Mesenchymal stem cell (in vitro differentiated cells and primary cell): Measurements from ENCODE around the gene FSTL1.

Experiments used
- DNase-seq: peaks from one replicate; pipeline ENCODE4 v3.0.0-alpha.2; 2013
- H2AFZ ChIP-seq: one replicate; pipeline ENCODE4 v1.6.1; 2013; ENCODE audit warnings: low read depth, mild to moderate bottlenecking, control low read depth, inconsistent platforms, low read length, moderate library complexity
- H2AK5ac ChIP-seq: 2 replicates; pipeline ENCODE4 v1.6.1; 2013; ENCODE audit warnings: low read length, moderate library complexity, mild to moderate bottlenecking, inconsistent platforms; ENCODE audit not compliant: severe bottlenecking
- H2BK120ac ChIP-seq: one replicate; pipeline ENCODE4 v1.6.1; 2013; ENCODE audit warnings: low read depth, mild to moderate bottlenecking, inconsistent platforms, low read length, moderate library complexity
- H2BK12ac ChIP-seq, 2 experiments: one replicate each; pipeline ENCODE4 v1.6.1; 2013; ENCODE audit warnings: inconsistent platforms in 2 of 2, low read length in 2 of 2, mild to moderate bottlenecking in 2 of 2, moderate library complexity in 2 of 2, control low read depth in 1 of 2
- H2BK15ac ChIP-seq: one replicate; pipeline ENCODE4 v1.6.1; 2013; ENCODE audit warnings: mild to moderate bottlenecking, low read depth, inconsistent platforms; ENCODE audit not compliant: poor library complexity, severe bottlenecking
- H2BK5ac ChIP-seq: 2 replicates; pipeline ENCODE4 v1.6.1; 2013; ENCODE audit warnings: low read depth, mild to moderate bottlenecking, low read length, control low read depth, inconsistent platforms; ENCODE audit not compliant: poor library complexity, severe bottlenecking
- H3K14ac ChIP-seq, 2 experiments: one replicate each; pipeline ENCODE4 v1.6.1; 2013; ENCODE audit warnings: inconsistent platforms in 2 of 2, low read length in 2 of 2, control low read depth in 1 of 2, mild to moderate bottlenecking in 1 of 2, moderate library complexity in 1 of 2
- H3K18ac ChIP-seq, 2 experiments: one replicate each; pipeline ENCODE4 v1.6.1; 2013; ENCODE audit warnings: inconsistent platforms in 2 of 2, low read length in 2 of 2, control low read depth in 1 of 2, low read depth in 1 of 2, mild to moderate bottlenecking in 1 of 2
- H3K23ac ChIP-seq, 2 experiments: one replicate each; pipeline ENCODE4 v1.6.1; 2013; ENCODE audit warnings: inconsistent platforms in 2 of 2, low read length in 2 of 2, mild to moderate bottlenecking in 2 of 2, moderate library complexity in 2 of 2, control low read depth in 1 of 2
- H3K27ac ChIP-seq: 2 replicates; pipeline ENCODE4 v1.5.1; 2013; ENCODE audit warnings: mild to moderate bottlenecking, moderate library complexity, low read length, control low read depth, inconsistent platforms; ENCODE audit not compliant: poor library complexity, severe bottlenecking
- H3K27me3 ChIP-seq, 2 experiments: 2 replicates each; pipeline versions ENCODE4 v1.6.1 to v1.7.0; 2013; ENCODE audit warnings: low read length in 2 of 2, mild to moderate bottlenecking in 2 of 2, moderate library complexity in 2 of 2, control low read depth in 1 of 2, inconsistent platforms in 1 of 2; ENCODE audit not compliant: control insufficient read depth in 1 of 2, insufficient read depth in 1 of 2
- H3K36me3 ChIP-seq, 2 experiments: 2 replicates each; pipeline versions ENCODE4 v1.6.1 to v1.7.0; 2013; ENCODE audit warnings: low read length in 2 of 2, control low read depth in 1 of 2, inconsistent platforms in 1 of 2, low read depth in 1 of 2, mild to moderate bottlenecking in 1 of 2; ENCODE audit not compliant: insufficient read depth in 2 of 2, control insufficient read depth in 1 of 2
- H3K4ac ChIP-seq, 2 experiments: one replicate each; pipeline ENCODE4 v1.6.1; 2013; ENCODE audit warnings: inconsistent platforms in 2 of 2, low read length in 2 of 2, mild to moderate bottlenecking in 2 of 2, moderate library complexity in 2 of 2, control low read depth in 1 of 2, low read depth in 1 of 2
- H3K4me1 ChIP-seq: 2 replicates; pipeline ENCODE4 v1.6.1; 2013; ENCODE audit warnings: low read depth, low read length, control low read depth; ENCODE audit not compliant: control insufficient read depth, insufficient read depth
- H3K4me2 ChIP-seq: 2 replicates; pipeline ENCODE4 v1.6.1; 2013; ENCODE audit warnings: low read length, mild to moderate bottlenecking, inconsistent platforms; ENCODE audit not compliant: poor library complexity, severe bottlenecking
- H3K4me3 ChIP-seq, 2 experiments: 2 replicates each; pipeline versions ENCODE4 v1.5.1 to v1.7.0; 2013; ENCODE audit warnings: low read length in 2 of 2, mild to moderate bottlenecking in 2 of 2, control low read depth in 1 of 2, low read depth in 1 of 2; ENCODE audit not compliant: insufficient read depth in 1 of 2
- H3K79me1 ChIP-seq: replicated peaks from 2 replicates; pipeline ENCODE4 v1.6.1; 2013; ENCODE audit warnings: mild to moderate bottlenecking, control low read depth, low read length, inconsistent platforms; ENCODE audit not compliant: poor library complexity, severe bottlenecking
- H3K9ac ChIP-seq: 2 replicates; pipeline ENCODE4 v1.7.0; 2013; ENCODE audit warnings: mild to moderate bottlenecking, low read length, moderate library complexity
- H3K9me3 ChIP-seq: 2 replicates; pipeline ENCODE4 v1.7.0; 2013; ENCODE audit warnings: mild to moderate bottlenecking, low read length; ENCODE audit not compliant: control insufficient read depth
- H4K8ac ChIP-seq: one replicate; pipeline ENCODE4 v1.6.1; 2013; ENCODE audit warnings: inconsistent platforms, mild to moderate bottlenecking, low read length, moderate library complexity
- H4K91ac ChIP-seq: one replicate; pipeline ENCODE4 v1.6.1; 2013; ENCODE audit warnings: mild to moderate bottlenecking, low read length, inconsistent platforms
- WGBS: methylation state at CpG from one replicate; pipeline ENCODE4 v1.1.7; 2013; ENCODE audit warnings: mixed read lengths; 5-methylcytosine and 5-hydroxymethylcytosine counted together

FSTL1 gene

GRCh38 chr3:120449251-120449650 lies 1.5 kb downstream of the FSTL1 start:
- H2BK120ac ChIP-seq: no peak overlapping the region
- no peak overlapping the region for H3K23ac ChIP-seq
- no peaks in the 10 kb centered on the region for H3K9me3 ChIP-seq
- H2BK5ac ChIP-seq: peak overlapping the region; percentile 2
- no peak overlapping the region for H3K14ac ChIP-seq
- peak overlapping the region; percentile 76 for H3K27ac ChIP-seq
- H3K4me3 ChIP-seq: peak overlapping the region in 1 of 2 experiments; percentile 83
- no peak overlapping the region for H2BK12ac ChIP-seq
- H3K4ac ChIP-seq: no peak overlapping the region
- peak overlapping the region; percentile 99 for H3K9ac ChIP-seq
- no peak overlapping the region for H4K8ac ChIP-seq
- no peak overlapping the region for H4K91ac ChIP-seq
- no peak overlapping the region for H2BK15ac ChIP-seq
- H3K79me1 ChIP-seq: no peaks in the 10 kb centered on the region
- 75% methylated on average over 4 of the region's 6 CpGs for WGBS
- H3K4me2 ChIP-seq: peak overlapping the region; percentile 7
- H3K18ac ChIP-seq: no peak overlapping the region
- H3K27me3 ChIP-seq: no peaks in the 10 kb centered on the region
- DNase-seq: peak; percentile 61
- H2AFZ ChIP-seq: no peak overlapping the region
- peaks cover 11% of the 10 kb centered on the region for H3K4me1 ChIP-seq
- peaks cover 6 to 36% of the 10 kb centered on the region in 2 experiments for H3K36me3 ChIP-seq
- H2AK5ac ChIP-seq: no peak overlapping the region

- Histone ChIP-seq H2AFZ (no peak overlapping the region), H3K4ac (no peak overlapping the region), H2BK5ac (peak overlapping the region; percentile 2), H3K4me1 (peaks cover 11% of the 10 kb centered on the region), H2BK12ac (no peak overlapping the region), H3K36me3 (peaks cover 6 to 41% of the 10 kb centered on the region in 2 experiments), H2BK120ac (no peak overlapping the region), H3K79me1 (no peaks in the 10 kb centered on the region), H2AK5ac (no peak overlapping the region), H3K4me2 (peak overlapping the region; percentile 54), H3K27ac (peak overlapping the region; percentile 76), H3K9ac (peak overlapping the region; percentile 99), H3K23ac (no peak overlapping the region), H3K4me3 (peak overlapping the region in 1 of 2 experiments; percentile 83), H4K91ac (no peak overlapping the region), H3K9me3 (no peaks in the 10 kb centered on the region), H3K14ac (no peak overlapping the region), H4K8ac (no peak overlapping the region), H3K18ac (no peak overlapping the region), H2BK15ac (no peak overlapping the region), H3K27me3 (no peaks in the 10 kb centered on the region)
- WGBS: 0% methylated on average over 2 of the region's 2 CpGs
- DNase-seq: peak; percentile 80
Observed at GRCh38 chr3:120448756-120449155, 2.0 kb downstream of the FSTL1 start.

- WGBS: no CpG with 5 or more reads among the region's 1 CpG
- Histone ChIP-seq H2AK5ac (no peak overlapping the region), H3K9ac (peak overlapping the region; percentile 99), H3K4me3 (peak overlapping the region in 1 of 2 experiments; percentile 83), H2BK120ac (no peak overlapping the region), H2BK15ac (no peak overlapping the region), H2AFZ (no peak overlapping the region), H4K8ac (no peak overlapping the region), H3K27ac (no peak overlapping the region), H3K4ac (no peak overlapping the region), H3K23ac (no peak overlapping the region), H3K4me1 (peaks cover 11% of the 10 kb centered on the region), H3K36me3 (peaks cover 6 to 50% of the 10 kb centered on the region in 2 experiments), H3K79me1 (no peaks in the 10 kb centered on the region), H3K14ac (no peak overlapping the region), H3K9me3 (no peaks in the 10 kb centered on the region), H2BK12ac (no peak overlapping the region), H3K18ac (peak overlapping the region in 1 of 2 experiments; percentile 14), H3K4me2 (no peak overlapping the region), H3K27me3 (no peaks in the 10 kb centered on the region), H4K91ac (no peak overlapping the region), H2BK5ac (no peak overlapping the region)
- DNase-seq: no peak
Observed at GRCh38 chr3:120446891-120447668, 3.7 kb downstream of the FSTL1 start.

- Histone ChIP-seq H3K79me1 (no peaks in the 10 kb centered on the region), H2AK5ac (no peak overlapping the region), H3K9me3 (no peaks in the 10 kb centered on the region), H2BK12ac (no peak overlapping the region), H3K9ac (peak overlapping the region; percentile 99), H4K91ac (no peak overlapping the region), H3K18ac (no peak overlapping the region), H3K4me3 (peak overlapping the region in 1 of 2 experiments; percentile 83), H2BK5ac (no peak overlapping the region), H3K4me1 (peaks cover 10% of the 10 kb centered on the region), H3K27ac (no peak overlapping the region), H3K14ac (no peak overlapping the region), H4K8ac (no peak overlapping the region), H3K4ac (no peak overlapping the region), H3K36me3 (peaks cover 11 to 64% of the 10 kb centered on the region in 2 experiments), H3K4me2 (no peak overlapping the region), H2BK120ac (no peak overlapping the region), H2BK15ac (no peak overlapping the region), H2AFZ (no peak overlapping the region), H3K27me3 (no peaks in the 10 kb centered on the region), H3K23ac (no peak overlapping the region)
- WGBS: 94% methylated on average over 4 of the region's 5 CpGs
- DNase-seq: no peak
Observed at GRCh38 chr3:120445654-120446053, 5.1 kb downstream of the FSTL1 start.
